LNCAP (cell line): Measurements from ENCODE around the gene MIER2.

Source experiments
- TF ChIP-seq, protein P1 (sequence below): fragments of 450-650 bp; IDR thresholded peaks from 2 replicates; pipeline ENCODE4 v1.5.1; 2017; ENCODE audit warnings: mild to moderate bottlenecking

MIER2 gene

DNA sequence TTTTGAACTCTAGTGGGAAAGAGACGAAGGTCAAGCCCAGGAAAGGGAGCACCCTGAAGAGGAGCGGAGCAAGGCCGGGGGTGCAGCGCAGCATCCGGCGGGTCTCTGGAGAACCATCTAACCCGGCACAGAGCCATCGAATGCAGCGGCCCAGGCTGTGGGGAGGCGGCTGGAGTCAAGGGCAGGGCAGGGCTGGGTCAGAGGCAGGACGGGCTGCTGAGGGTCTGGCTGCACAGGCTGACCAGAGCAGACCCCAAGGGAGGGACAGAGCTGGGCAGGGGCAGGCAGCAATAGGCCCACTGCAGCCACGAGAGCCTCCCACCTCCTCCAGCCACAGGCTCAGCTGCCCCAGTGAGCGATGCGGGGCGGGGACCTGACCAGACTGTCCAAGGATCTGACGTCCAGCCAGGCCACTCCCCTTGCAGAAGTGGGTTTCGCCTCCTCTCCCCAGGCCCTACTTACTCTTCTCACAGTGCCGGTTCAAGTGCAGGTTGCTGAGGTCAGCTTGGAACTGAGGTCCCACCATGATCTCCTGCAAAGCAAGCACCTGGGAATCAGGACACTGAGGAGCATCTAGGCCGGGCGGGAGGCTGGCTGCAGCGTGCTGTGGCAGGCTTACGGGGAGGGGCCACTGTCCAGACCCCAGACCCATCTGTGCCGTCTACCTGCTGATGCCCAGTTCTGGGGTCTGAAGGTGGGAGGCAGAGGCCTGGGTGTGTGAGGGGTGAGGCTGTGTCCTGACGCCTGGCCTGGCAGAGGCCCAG lies 19.2 kb downstream of the MIER2 start:
- TF ChIP-seq, protein P1, sequence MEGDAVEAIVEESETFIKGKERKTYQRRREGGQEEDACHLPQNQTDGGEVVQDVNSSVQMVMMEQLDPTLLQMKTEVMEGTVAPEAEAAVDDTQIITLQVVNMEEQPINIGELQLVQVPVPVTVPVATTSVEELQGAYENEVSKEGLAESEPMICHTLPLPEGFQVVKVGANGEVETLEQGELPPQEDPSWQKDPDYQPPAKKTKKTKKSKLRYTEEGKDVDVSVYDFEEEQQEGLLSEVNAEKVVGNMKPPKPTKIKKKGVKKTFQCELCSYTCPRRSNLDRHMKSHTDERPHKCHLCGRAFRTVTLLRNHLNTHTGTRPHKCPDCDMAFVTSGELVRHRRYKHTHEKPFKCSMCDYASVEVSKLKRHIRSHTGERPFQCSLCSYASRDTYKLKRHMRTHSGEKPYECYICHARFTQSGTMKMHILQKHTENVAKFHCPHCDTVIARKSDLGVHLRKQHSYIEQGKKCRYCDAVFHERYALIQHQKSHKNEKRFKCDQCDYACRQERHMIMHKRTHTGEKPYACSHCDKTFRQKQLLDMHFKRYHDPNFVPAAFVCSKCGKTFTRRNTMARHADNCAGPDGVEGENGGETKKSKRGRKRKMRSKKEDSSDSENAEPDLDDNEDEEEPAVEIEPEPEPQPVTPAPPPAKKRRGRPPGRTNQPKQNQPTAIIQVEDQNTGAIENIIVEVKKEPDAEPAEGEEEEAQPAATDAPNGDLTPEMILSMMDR, result no peak

- TF ChIP-seq, protein P1, result no peak
Observed at GRCh38 chr19:324716-325115, 19.9 kb downstream of the MIER2 start.

DNA sequence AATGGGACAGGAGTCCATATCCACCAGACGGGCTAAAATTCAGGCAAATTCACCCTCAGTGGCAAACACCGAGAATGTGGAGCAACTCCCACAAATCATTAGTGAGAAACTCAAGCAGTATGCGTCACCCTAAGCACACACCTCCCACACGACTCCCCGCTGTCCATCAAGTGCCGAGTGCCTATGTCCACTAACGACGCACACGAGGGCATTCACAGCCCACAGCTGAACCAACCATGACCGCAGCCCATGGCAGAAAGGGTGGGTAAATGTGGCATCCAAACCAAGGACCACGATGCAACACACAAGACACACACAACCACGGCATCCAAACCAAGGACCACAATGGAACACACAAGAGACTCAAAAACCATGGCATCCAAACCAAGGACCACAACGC lies 22.0 kb downstream of the MIER2 start:
- TF ChIP-seq, protein P1, result no peak

- TF ChIP-seq, protein P1, result no peak
Observed at GRCh38 chr19:318509-318774, 26.2 kb downstream of the MIER2 start.

DNA sequence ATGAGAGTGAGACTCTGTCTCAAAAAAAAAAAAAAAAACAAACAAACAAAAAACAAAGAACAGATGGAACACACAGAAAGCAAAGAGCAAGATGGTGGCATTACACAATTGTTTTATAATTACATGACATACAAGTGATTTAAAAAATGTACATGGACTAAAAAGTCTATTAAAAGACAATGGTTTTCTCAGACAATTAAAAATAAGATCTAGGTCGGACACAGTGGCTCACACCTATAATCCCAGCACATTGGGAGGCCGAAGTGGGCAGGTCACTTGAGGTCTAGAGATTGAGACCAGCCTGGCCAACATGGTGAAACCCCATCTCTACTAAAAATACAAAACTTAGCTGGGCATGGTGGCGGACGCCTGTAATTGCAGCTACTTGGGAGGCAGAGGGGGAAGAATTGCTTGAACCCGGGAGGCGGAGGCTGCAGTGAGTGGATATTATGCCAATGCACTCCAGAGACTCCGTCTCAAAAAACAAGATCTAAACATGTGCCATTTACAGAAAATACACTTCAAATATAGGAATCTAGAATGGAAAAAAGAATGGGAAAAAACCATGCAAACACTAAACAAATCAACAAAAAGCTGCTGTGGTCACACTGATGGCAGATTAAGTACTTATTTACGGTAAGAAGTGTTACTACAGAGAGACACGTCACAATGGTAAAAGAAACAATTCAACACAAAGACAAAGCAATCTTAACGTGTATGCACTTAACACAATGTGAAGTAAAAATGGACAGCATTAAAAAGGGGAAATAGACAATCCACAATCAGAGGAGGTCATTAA lies 26.7 kb downstream of the MIER2 start:
- TF ChIP-seq, protein P1, result no peak

DNA sequence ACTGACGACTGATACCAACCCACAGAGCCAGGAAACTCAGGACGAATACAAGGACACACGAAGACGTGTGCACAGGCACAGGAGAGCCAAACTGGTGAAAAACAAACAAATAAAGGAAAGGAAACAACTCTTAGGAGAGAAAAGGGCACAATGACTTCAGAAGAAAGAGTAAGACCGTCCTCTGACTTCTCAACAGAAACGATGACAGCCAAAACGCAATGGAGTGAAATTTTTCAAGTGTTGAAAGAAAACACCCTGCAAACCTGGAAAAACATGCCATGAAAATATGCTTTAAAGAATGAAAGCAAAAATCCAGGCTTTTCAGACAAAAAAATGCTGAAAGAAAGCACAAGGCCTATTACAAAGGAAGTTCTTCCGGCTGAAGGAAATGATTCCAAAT lies 28.8 kb downstream of the MIER2 start:
- TF ChIP-seq, protein P1, result no peak

DNA sequence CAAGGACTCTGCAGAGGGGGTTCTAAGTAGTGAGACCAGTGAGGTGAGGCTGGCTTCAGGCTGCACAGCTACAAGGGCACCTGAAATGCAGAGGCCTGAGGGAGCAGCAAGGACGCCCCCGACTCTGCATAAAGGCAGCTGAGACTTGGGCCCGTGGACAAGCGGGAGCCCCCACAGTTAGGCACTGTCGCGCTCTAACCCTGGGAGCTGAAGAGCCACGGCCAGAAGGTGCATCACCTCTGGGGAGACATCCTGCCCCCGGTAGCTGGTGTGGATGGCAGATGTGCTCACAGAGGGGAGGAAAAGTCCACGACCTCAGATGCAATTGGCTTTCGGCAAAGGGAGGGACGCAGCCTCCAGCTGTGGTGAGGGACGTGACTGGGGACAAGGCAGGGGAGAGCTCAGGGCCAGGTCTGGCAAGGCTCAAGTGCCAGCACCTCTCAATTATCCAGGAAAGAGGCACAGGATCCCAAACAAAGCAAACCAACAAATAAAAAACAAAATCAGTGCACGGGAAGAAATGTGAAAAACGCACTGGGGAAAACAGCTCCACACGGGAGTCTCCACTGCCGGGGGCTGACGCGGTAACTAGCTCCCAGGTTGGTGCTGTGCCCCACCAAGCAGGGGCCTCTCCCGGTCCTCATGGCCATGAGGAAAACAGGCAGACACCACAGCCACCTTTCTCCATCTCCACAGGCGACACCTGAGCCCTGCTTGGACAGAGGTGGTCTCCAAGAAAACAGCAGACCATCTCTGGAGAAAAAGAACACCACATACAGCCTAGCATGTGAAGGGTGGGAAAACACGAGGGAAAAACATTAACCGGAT lies 30.4 kb downstream of the MIER2 start:
- TF ChIP-seq, protein P1, result no peak
